Endothelial cell of umbilical vein (primary cell): ENCODE data around the gene KCNE2. TPM values are rescaled to one million over a fixed set of nuclear protein-coding genes. Genes with fewer than 3 reads are reported as not detected.

Source experiments
- BruUV-seq: library from RNA; stranded (reverse); fragments of 400-500 nt; replicated peaks from 2 replicates; lab custom pipeline; 2021; lab: Mats Ljungman, UMichigan
- CTCF ChIA-PET: fragments of 300-600, 350-600 bp; sonication (Branson Sonifier 250); formaldehyde crosslinking; loops from one replicate; lab custom pipeline; 2021; ENCODE audit warnings: antibody characterized with exemption, inconsistent platforms; lab: Charles Lee
- POLR2A ChIA-PET: fragments of 300-600, 350-600 bp; sonication (Branson Sonifier 250); formaldehyde crosslinking; loops from one replicate; lab custom pipeline; 2021; ENCODE audit warnings: antibody characterized with exemption, inconsistent platforms; lab: Charles Lee
- DNase-seq: peaks from one replicate; pipeline ENCODE4 v3.0.0-alpha.2; 2011; ENCODE audit warnings: low read depth, low spot score
- FAIRE-seq: peaks from 2 replicates; lab custom pipeline; 2011; peaks lifted over from hg19 to GRCh38; lab: Jason Lieb, UNC
- H2AFZ ChIP-seq: 2 replicates; pipeline ENCODE4 v1.6.0; 2012; ENCODE audit warnings: low read depth, low read length, control low read depth, inconsistent platforms
- H3K27ac ChIP-seq: 2 replicates; pipeline ENCODE4 v1.5.1; 2011; ENCODE audit warnings: low read depth, mild to moderate bottlenecking, control low read depth, low read length, moderate library complexity; ENCODE audit not compliant: insufficient read depth
- H3K27me3 ChIP-seq, 2 experiments: 2 replicates each; pipeline versions ENCODE4 v1.6.0 to v1.6.1; 2011; ENCODE audit warnings: low read length in 2 of 2, mixed read lengths in 1 of 2; ENCODE audit not compliant: control insufficient read depth in 2 of 2, insufficient read depth in 2 of 2
- H3K36me3 ChIP-seq, 2 experiments: 2 replicates in 1 of 2; 3 replicates in 1 of 2; pipeline ENCODE4 v1.5.1; 2011; ENCODE audit warnings: low read length in 2 of 2, mild to moderate bottlenecking in 1 of 2, moderate library complexity in 1 of 2; ENCODE audit not compliant: control insufficient read depth in 2 of 2, insufficient read depth in 2 of 2; ENCODE audit errors: extremely low read depth in 1 of 2
- H3K4me1 ChIP-seq: 3 replicates; pipeline ENCODE4 v1.5.1; 2011; ENCODE audit warnings: mild to moderate bottlenecking, low read length; ENCODE audit not compliant: control insufficient read depth, insufficient read depth; ENCODE audit errors: extremely low read depth
- H3K4me2 ChIP-seq: 2 replicates; pipeline ENCODE4 v1.6.1; 2011; ENCODE audit warnings: low read length, control low read depth, mixed read lengths; ENCODE audit not compliant: insufficient read depth
- H3K4me3 ChIP-seq, 3 experiments: fragments of 200-600 bp in 1 of 3; sonication (generic), shearing (Covaris generic) in 1 of 3; replicated peaks in 1 of 3; 2 replicates each; pipeline ENCODE4 v1.5.1; 2011 to 2016; ENCODE audit warnings: control low read depth in 3 of 3, low read length in 3 of 3, mild to moderate bottlenecking in 2 of 3, inconsistent platforms in 1 of 3, low read depth in 1 of 3, moderate library complexity in 1 of 3; ENCODE audit not compliant: insufficient read depth in 1 of 3
- H3K79me2 ChIP-seq: 2 replicates; pipeline ENCODE4 v1.6.0; 2012; ENCODE audit warnings: low read length, inconsistent platforms; ENCODE audit not compliant: control insufficient read depth, insufficient read depth
- H3K9ac ChIP-seq: replicated peaks from 2 replicates; pipeline ENCODE3; 2011; ENCODE audit warnings: low read length, control low read depth; ENCODE audit not compliant: insufficient read depth; ENCODE audit errors: extremely low read depth
- H3K9me1 ChIP-seq: replicated peaks from 3 replicates; pipeline ENCODE4 v1.6.0; 2011; ENCODE audit warnings: mild to moderate bottlenecking, low read length; ENCODE audit not compliant: control insufficient read depth, insufficient read depth; ENCODE audit errors: extremely low read depth
- H3K9me3 ChIP-seq: replicated peaks from 2 replicates; pipeline ENCODE4 v1.5.1; 2012; ENCODE audit warnings: low read length, inconsistent platforms; ENCODE audit not compliant: control insufficient read depth, insufficient read depth
- H4K20me1 ChIP-seq: replicated peaks from 2 replicates; pipeline ENCODE3; 2011; ENCODE audit warnings: mild to moderate bottlenecking, low read length; ENCODE audit not compliant: control insufficient read depth, insufficient read depth; ENCODE audit errors: extremely low read depth
- EZH2 ChIP-seq: IDR thresholded peaks from 2 replicates; pipeline ENCODE4 v1.6.1; 2012; ENCODE audit warnings: borderline replicate concordance, low read depth, mild to moderate bottlenecking, moderate library complexity, low read length, inconsistent platforms; ENCODE audit not compliant: severe bottlenecking
- FOS ChIP-seq: IDR thresholded peaks from 2 replicates; pipeline ENCODE4 v1.6.1; 2011; ENCODE audit warnings: mild to moderate bottlenecking, low read length, moderate library complexity, borderline replicate concordance; ENCODE audit not compliant: insufficient read depth
- GATA2 ChIP-seq: IDR thresholded peaks from 2 replicates; pipeline ENCODE4 v1.7.0; 2011; ENCODE audit warnings: low read depth, mild to moderate bottlenecking, moderate library complexity, mixed read lengths, low read length; ENCODE audit not compliant: insufficient read length, insufficient read depth
- JUN ChIP-seq: IDR thresholded peaks from 2 replicates; pipeline ENCODE4 v1.6.1; 2011; ENCODE audit warnings: borderline replicate concordance, low read depth; ENCODE audit not compliant: insufficient read length, insufficient read depth
- MAX ChIP-seq: IDR thresholded peaks from 2 replicates; pipeline ENCODE4 v1.6.1; 2011; ENCODE audit not compliant: insufficient read depth, insufficient read length
- MYC ChIP-seq: IDR thresholded peaks from one replicate; pipeline ENCODE4 v1.6.1; 2011; ENCODE audit warnings: mild to moderate bottlenecking, low read depth, low read length
- POLR2A ChIP-seq: IDR thresholded peaks from 2 replicates; pipeline ENCODE4 v1.6.1; 2012; ENCODE audit warnings: low read depth, mild to moderate bottlenecking, control low read depth, low read length
- POLR2AphosphoS5 ChIP-seq: IDR thresholded peaks from 2 replicates; pipeline ENCODE4 v1.6.1; 2012; ENCODE audit warnings: low read depth, mild to moderate bottlenecking, control low read depth, low read length, moderate library complexity; ENCODE audit not compliant: insufficient read depth
- dilution Hi-C: fragments of 300-500 bp; cut with MboI; formaldehyde crosslinking; loops from one replicate; pipeline ENCODE4 v1.15.0; 2019; ENCODE audit warnings: low sequenced_read_pairs; ENCODE audit not compliant: extremely low pct_ligation_motif_present
- intact Hi-C: fragments of 100-400 bp; cut with micrococcal nuclease; formaldehyde crosslinking; loops from one replicate; pipeline ENCODE4 v1.10.0; 2022
- polyA plus RNA-seq, 4 experiments: library from polyadenylated mRNA; depleted of rRNA in 3 of 4; stranded (reverse) in 3 of 4; unstranded in 1 of 4; fragments of >200 nt; gene quantifications; 2 replicates each; pipeline versions ENCODE4 v1.2.1 to v1.2.3, GENCODE V29; 2011 to 2012; ENCODE audit warnings: missing spikeins in 1 of 4
- total RNA-seq: library from RNA; stranded (reverse); gene quantifications from 2 replicates; pipeline ENCODE4 v1.2.3, GENCODE V29; 2021
- TF ChIP-seq, protein P1 (sequence below), 2 donors: IDR thresholded peaks; 1 replicate in 1 of 2; 2 replicates in 1 of 2; pipeline ENCODE4 v1.5.1; 2011; ENCODE audit warnings: low read length in 2 of 2, mild to moderate bottlenecking in 2 of 2, moderate library complexity in 2 of 2, control low read depth in 1 of 2, inconsistent platforms in 1 of 2, low read depth in 1 of 2; ENCODE audit not compliant: insufficient read depth in 1 of 2; ENCODE audit errors: extremely low read depth in 1 of 2

The KCNE2 gene
- total and polyA plus RNA-seq, 2 donors (not counting 3 experiments of a cell fraction or from before 2014, with no cell fraction given), result not detected

- dilution Hi-C loops (no loop called here), intact Hi-C loops (no loop called here)
- Histone ChIP-seq H3K79me2 (no peaks in the 10 kb centered on the region), H3K36me3 (no peaks in the 10 kb centered on the region), H3K9me1 (no peaks in the 10 kb centered on the region), H3K27ac (no peak overlapping the region), H2AFZ (no peak overlapping the region), H3K9ac (no peak overlapping the region), H3K4me3 (no peak overlapping the region), H3K4me1 (peaks cover 10% of the 10 kb centered on the region), H3K4me2 (no peak overlapping the region), H4K20me1 (no peaks in the 10 kb centered on the region), H3K9me3 (no peaks in the 10 kb centered on the region), H3K27me3 (peaks cover 0 to 2% of the 10 kb centered on the region in 2 experiments)
- ChIA-PET CTCF (interaction anchor here (5.0 kb wide), 1 partner anchor 12 kb away, joined by 64 read pairs; no protein-coding TSS in a partner anchor), POLR2A (no interaction called here)
- TF ChIP-seq, protein P1, sequence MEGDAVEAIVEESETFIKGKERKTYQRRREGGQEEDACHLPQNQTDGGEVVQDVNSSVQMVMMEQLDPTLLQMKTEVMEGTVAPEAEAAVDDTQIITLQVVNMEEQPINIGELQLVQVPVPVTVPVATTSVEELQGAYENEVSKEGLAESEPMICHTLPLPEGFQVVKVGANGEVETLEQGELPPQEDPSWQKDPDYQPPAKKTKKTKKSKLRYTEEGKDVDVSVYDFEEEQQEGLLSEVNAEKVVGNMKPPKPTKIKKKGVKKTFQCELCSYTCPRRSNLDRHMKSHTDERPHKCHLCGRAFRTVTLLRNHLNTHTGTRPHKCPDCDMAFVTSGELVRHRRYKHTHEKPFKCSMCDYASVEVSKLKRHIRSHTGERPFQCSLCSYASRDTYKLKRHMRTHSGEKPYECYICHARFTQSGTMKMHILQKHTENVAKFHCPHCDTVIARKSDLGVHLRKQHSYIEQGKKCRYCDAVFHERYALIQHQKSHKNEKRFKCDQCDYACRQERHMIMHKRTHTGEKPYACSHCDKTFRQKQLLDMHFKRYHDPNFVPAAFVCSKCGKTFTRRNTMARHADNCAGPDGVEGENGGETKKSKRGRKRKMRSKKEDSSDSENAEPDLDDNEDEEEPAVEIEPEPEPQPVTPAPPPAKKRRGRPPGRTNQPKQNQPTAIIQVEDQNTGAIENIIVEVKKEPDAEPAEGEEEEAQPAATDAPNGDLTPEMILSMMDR (IDR thresholded peaks at IDR 0.05; ENCODE audit: extremely low read depth in 1 of 2, insufficient read depth in 1 of 2, low read depth in 1 of 2, low read length in 2 of 2), result no peak
- TF ChIP-seq MYC (no peak), GATA2 (no peak), FOS (no peak), JUN (no peak), POLR2A (no peak), EZH2 (no peak), MAX (no peak), POLR2AphosphoS5 (no peak)
- no peak for DNase-seq
- no peak for FAIRE-seq
- BruUV-seq, result no TSS peak
Measured at GRCh38 chr21:34335316-34335715, 28.5 kb upstream of the KCNE2 start.
